Stomach (tissue), 9 donors: Measurements from ENCODE around the gene MESD. TPM values are rescaled to one million over a fixed set of nuclear protein-coding genes. Genes with fewer than 3 reads are reported as not detected.

Experiments
- DNase-seq, 2 donors: peaks; one replicate each; pipeline versions ENCODE4 v3.0.0 to v3.0.0-alpha.2; 2013 to 2019
- H3K27ac ChIP-seq, 5 donors: fragments of 200-600 bp in 4 of 5; sonication (generic) in 4 of 5; one replicate each; pipeline ENCODE4 v1.5.1; 2013 to 2019; ENCODE audit warnings: mild to moderate bottlenecking in 1 of 5, moderate library complexity in 1 of 5
- H3K27me3 ChIP-seq, 3 donors: fragments of 200-600 bp; sonication (generic); one replicate each; pipeline ENCODE4 v1.5.1; 2017 to 2019; ENCODE audit warnings: mixed run types in 1 of 3
- H3K36me3 ChIP-seq, 4 donors: fragments of 200-600 bp; sonication (generic); 1 replicate in 3 of 4; 2 replicates in 1 of 4; pipeline ENCODE4 v1.5.1; 2016 to 2019
- H3K4me1 ChIP-seq, 4 donors: fragments of 200-600 bp; sonication (generic); one replicate each; pipeline ENCODE4 v1.5.1; 2016 to 2019
- H3K4me3 ChIP-seq, 4 donors: fragments of 200-600 bp; sonication (generic) in 3 of 4; one replicate each; pipeline ENCODE4 v1.5.1; 2016 to 2019; ENCODE audit warnings: mild to moderate bottlenecking in 1 of 4
- H3K9me3 ChIP-seq, 4 donors: fragments of 200-600 bp; sonication (generic); one replicate each; pipeline ENCODE4 v1.5.1; 2016 to 2019
- CTCF ChIP-seq, 7 experiments: fragments of 450-650 bp in 4 of 7; fragments of 200-600 bp in 3 of 7; sonication (generic) in 3 of 7; IDR thresholded peaks; one replicate each; pipeline ENCODE4 v1.5.1; 2016 to 2019; ENCODE audit warnings: antibody characterized with exemption in 7 of 7, control low read depth in 2 of 7, mild to moderate bottlenecking in 1 of 7
- EP300 ChIP-seq: sonication (generic); formaldehyde crosslinking; IDR thresholded peaks from one replicate; pipeline ENCODE4 v1.6.1; 2017; ENCODE audit warnings: antibody characterized with exemption
- POLR2A ChIP-seq, 4 donors: fragments of 450-650 bp; IDR thresholded peaks; one replicate each; pipeline ENCODE4 v1.6.1; 2016; ENCODE audit warnings: antibody characterized with exemption in 4 of 4, control low read depth in 2 of 4, mild to moderate bottlenecking in 1 of 4, moderate library complexity in 1 of 4
- POLR2AphosphoS5 ChIP-seq, 3 donors: sonication (generic); formaldehyde crosslinking; IDR thresholded peaks; one replicate each; pipeline ENCODE4 v1.6.1; 2016; ENCODE audit warnings: antibody characterized with exemption in 3 of 3
- whole genome bisulfite sequencing, 5 donors: extraction: QIAGEN DNeasy Blood & Tissue Kit in 3 of 5; methylation state at CpG; one replicate each; pipeline versions ENCODE4 v1.1.5 to v1.1.7; 2013 to 2018; 5-methylcytosine and 5-hydroxymethylcytosine counted together
- intact Hi-C: fragments of 100-400 bp; cut with DNase I; formaldehyde crosslinking; loops from one replicate; pipeline ENCODE4 v1.15.1; 2023; ENCODE audit warnings: low total_unique reads
- polyA plus RNA-seq, 3 donors: library from polyadenylated mRNA; stranded (reverse); fragments of 200-250 nt; gene quantifications; one replicate each; pipeline ENCODE4 v1.2.3, GENCODE V29; 2013
- total RNA-seq, 5 donors: library from RNA; depleted of rRNA; stranded (reverse); fragments of >200 nt; gene quantifications; one replicate each; pipeline versions ENCODE4 v1.1.0 to v1.2.3, GENCODE V29; 2014 to 2016
- donor health status: healthy with polysubstance abuse.
- donor health status: Bipolar disorder and iron deficiency.
- donor health status: healthy.

The MESD gene
- total and polyA plus RNA-seq, 8 donors: 5.5 to 34.8 (median 15.7) TPM

- no peaks in the 10 kb centered on the region for H3K9me3 ChIP-seq
- TF ChIP-seq EP300 (no peak), CTCF (IDR thresholded peaks at IDR 0.05) (no peak), POLR2AphosphoS5 (IDR thresholded peaks at IDR 0.05) (no peak), POLR2A (IDR thresholded peaks at IDR 0.05) (no peak)
- H3K4me3 ChIP-seq: no peak overlapping the region
- H3K27ac ChIP-seq: no peak overlapping the region
- no peak for DNase-seq
- H3K27me3 ChIP-seq: no peaks in the 10 kb centered on the region
- intact Hi-C loops: no loop called here
- H3K4me1 ChIP-seq: no peaks in the 10 kb centered on the region
- peaks cover 0 to 18% (median 9%) of the 10 kb centered on the region in 4 donors for H3K36me3 ChIP-seq
- WGBS, 5 donors: 87 to 92% (median 91%) methylated on average over 3 to 5 of the region's 5 CpGs
Observed at GRCh38 chr15:80918196-80918783, 71.3 kb downstream of the MESD start.

- Histone ChIP-seq H3K36me3 (peaks cover 0 to 2% (median under 1%) of the 10 kb centered on the region in 4 donors), H3K9me3 (no peaks in the 10 kb centered on the region), H3K27me3 (no peaks in the 10 kb centered on the region), H3K27ac (no peak overlapping the region), H3K4me1 (no peaks in the 10 kb centered on the region), H3K4me3 (no peak overlapping the region)
- TF ChIP-seq POLR2A (IDR thresholded peaks at IDR 0.05): no peak
- TF ChIP-seq POLR2AphosphoS5 (IDR thresholded peaks at IDR 0.05): no peak
- no peak for TF ChIP-seq EP300
- no peak for TF ChIP-seq CTCF (IDR thresholded peaks at IDR 0.05)
- no peak for DNase-seq
- 41 to 64% (median 61%) methylated on average over 7 of the region's 7 CpGs for WGBS, 5 donors
- intact Hi-C loops: no loop called here
Observed at GRCh38 chr15:80916056-80916455, 73.6 kb downstream of the MESD start.

GRCh38 chr15:80915472-80915871 lies 74.1 kb downstream of the MESD start:
- WGBS, 5 donors: 61 to 75% (median 69%) methylated on average over 3 of the region's 3 CpGs
- H3K27ac ChIP-seq: no peak overlapping the region
- intact Hi-C loops: no loop called here
- H3K4me1 ChIP-seq: no peaks in the 10 kb centered on the region
- H3K9me3 ChIP-seq: no peaks in the 10 kb centered on the region
- DNase-seq: no peak
- TF ChIP-seq POLR2A (IDR thresholded peaks at IDR 0.05) (no peak), CTCF (IDR thresholded peaks at IDR 0.05) (no peak), EP300 (no peak), POLR2AphosphoS5 (IDR thresholded peaks at IDR 0.05) (no peak)
- H3K27me3 ChIP-seq: no peaks in the 10 kb centered on the region
- peaks cover 0 to 6% (median 4%) of the 10 kb centered on the region in 4 donors for H3K36me3 ChIP-seq
- no peak overlapping the region for H3K4me3 ChIP-seq

GRCh38 chr15:80913541-80913940 lies 76.1 kb downstream of the MESD start:
- intact Hi-C loops: no loop called here
- WGBS, 5 donors: 84 to 90% (median 86%) methylated on average over 5 of the region's 5 CpGs

More at GRCh38 chr15:80913541-80913940, 76.1 kb downstream of the MESD start:
- Histone ChIP-seq H3K27me3 (no peaks in the 10 kb centered on the region), H3K4me3 (no peak overlapping the region), H3K4me1 (no peaks in the 10 kb centered on the region), H3K27ac (no peak overlapping the region), H3K36me3 (peaks cover 0 to 26% (median 20%) of the 10 kb centered on the region in 4 donors), H3K9me3 (peaks cover 0 to 10% (median 5%) of the 10 kb centered on the region in 4 donors)
- DNase-seq: no peak
- no peak for TF ChIP-seq POLR2A (IDR thresholded peaks at IDR 0.05)
- TF ChIP-seq CTCF (IDR thresholded peaks at IDR 0.05): no peak
- no peak for TF ChIP-seq EP300
- no peak for TF ChIP-seq POLR2AphosphoS5 (IDR thresholded peaks at IDR 0.05)
